Tibial nerve (tissue), 3 donors: Measurements from ENCODE around the gene HCFC1.

Experiments used
- POLR2A ChIP-seq, 2 donors: fragments of 450-650 bp; IDR thresholded peaks; one replicate each; pipeline ENCODE4 v1.6.1; 2017; ENCODE audit warnings: antibody characterized with exemption in 2 of 2, mild to moderate bottlenecking in 2 of 2, moderate library complexity in 2 of 2
- TF ChIP-seq, protein P1 (sequence below), 5 experiments: fragments of 200-600 bp in 3 of 5; fragments of 450-650 bp in 2 of 5; sonication (generic) in 3 of 5; IDR thresholded peaks; one replicate each; pipeline ENCODE4 v1.5.1; 2016 to 2019; ENCODE audit warnings: antibody characterized with exemption in 5 of 5, mild to moderate bottlenecking in 3 of 5, moderate library complexity in 2 of 5

DNA sequence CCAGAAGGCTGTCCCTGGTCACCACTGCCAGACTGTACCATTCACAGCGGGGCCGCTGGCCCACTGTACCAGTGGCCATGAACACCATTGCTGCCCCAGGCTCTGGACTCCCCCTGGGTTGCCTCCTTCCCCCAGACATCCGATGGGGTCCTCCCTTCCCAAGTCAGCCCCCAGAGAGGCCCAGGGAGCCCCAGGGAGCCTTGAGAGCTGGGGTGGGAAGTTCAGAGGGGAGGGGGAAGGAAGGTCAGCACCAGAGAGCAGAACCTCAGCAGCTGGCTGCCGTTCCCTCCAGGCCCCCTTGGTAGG is 45.1 kb downstream of the HCFC1 start:
- TF ChIP-seq POLR2A (IDR thresholded peaks at IDR 0.05), result no peak
- TF ChIP-seq, protein P1, sequence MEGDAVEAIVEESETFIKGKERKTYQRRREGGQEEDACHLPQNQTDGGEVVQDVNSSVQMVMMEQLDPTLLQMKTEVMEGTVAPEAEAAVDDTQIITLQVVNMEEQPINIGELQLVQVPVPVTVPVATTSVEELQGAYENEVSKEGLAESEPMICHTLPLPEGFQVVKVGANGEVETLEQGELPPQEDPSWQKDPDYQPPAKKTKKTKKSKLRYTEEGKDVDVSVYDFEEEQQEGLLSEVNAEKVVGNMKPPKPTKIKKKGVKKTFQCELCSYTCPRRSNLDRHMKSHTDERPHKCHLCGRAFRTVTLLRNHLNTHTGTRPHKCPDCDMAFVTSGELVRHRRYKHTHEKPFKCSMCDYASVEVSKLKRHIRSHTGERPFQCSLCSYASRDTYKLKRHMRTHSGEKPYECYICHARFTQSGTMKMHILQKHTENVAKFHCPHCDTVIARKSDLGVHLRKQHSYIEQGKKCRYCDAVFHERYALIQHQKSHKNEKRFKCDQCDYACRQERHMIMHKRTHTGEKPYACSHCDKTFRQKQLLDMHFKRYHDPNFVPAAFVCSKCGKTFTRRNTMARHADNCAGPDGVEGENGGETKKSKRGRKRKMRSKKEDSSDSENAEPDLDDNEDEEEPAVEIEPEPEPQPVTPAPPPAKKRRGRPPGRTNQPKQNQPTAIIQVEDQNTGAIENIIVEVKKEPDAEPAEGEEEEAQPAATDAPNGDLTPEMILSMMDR (IDR thresholded peaks at IDR 0.05), result no peak
